B cell (primary cell): ENCODE results near the gene SMAD9.

Experiments used
- CTCF ChIP-seq: fragments of 200-600 bp; IDR thresholded peaks from one replicate; pipeline ENCODE4 v1.8.0; 2022; ENCODE audit warnings: antibody characterized with exemption, mild to moderate bottlenecking
- EZH2 ChIP-seq: IDR thresholded peaks from 2 replicates; pipeline ENCODE4 v1.6.1; 2012; ENCODE audit warnings: borderline replicate concordance, low read depth, mild to moderate bottlenecking, moderate library complexity, low read length; ENCODE audit not compliant: insufficient read depth, poor library complexity, severe bottlenecking

GRCh38 chr13:36817996-36818803 lies 101.8 kb downstream of the SMAD9 start:
- no peak for TF ChIP-seq CTCF
- no peak for TF ChIP-seq EZH2
